HG02840 (cell line): ENCODE data around the gene DBP.
"Not testable (repeated sequence)": the region's sequence is repeated elsewhere in the genome, so short reads cannot be mapped to it uniquely, and the experiment has no call there.

ENCODE experiments used
- ATAC-seq: cut with Tn5 transposase; IDR thresholded peaks from one replicate; pipeline ENCODE4 v1.9.1; 2021; ENCODE audit warnings: mild to moderate bottlenecking, moderate library complexity, moderate number of reproducible peaks; ENCODE audit not compliant: unreplicated experiment, low FRiP score

Gene DBP

GRCh38 chr19:48668761-48669160 lies 31.6 kb upstream of the DBP start:
- ATAC-seq: no peak

- ATAC-seq: no peak
Measured at GRCh38 chr19:48668332-48668731, 31.2 kb upstream of the DBP start.

- no peak for ATAC-seq
Measured at GRCh38 chr19:48665786-48666185, 28.6 kb upstream of the DBP start.

GRCh38 chr19:48664476-48664875 lies 27.3 kb upstream of the DBP start:
- no peak for ATAC-seq

GRCh38 chr19:48663667-48664066 lies 26.5 kb upstream of the DBP start:
- no peak for ATAC-seq

- ATAC-seq: no peak
Measured at GRCh38 chr19:48661711-48662090, 24.5 kb upstream of the DBP start.

GRCh38 chr19:48660852-48661710 lies 23.9 kb upstream of the DBP start:
- ATAC-seq: peak; percentile 84

GRCh38 chr19:48659768-48660167 lies 22.6 kb upstream of the DBP start:
- ATAC-seq: no peak

- ATAC-seq: no peak
Measured at GRCh38 chr19:48658483-48658882, 21.3 kb upstream of the DBP start.

- ATAC-seq: not testable (repeated sequence)
Measured at GRCh38 chr19:48657828-48658227, 20.6 kb upstream of the DBP start.

- ATAC-seq: no peak
Measured at GRCh38 chr19:48656840-48657474, 19.8 kb upstream of the DBP start.

GRCh38 chr19:48654299-48655059 lies 17.3 kb upstream of the DBP start:
- ATAC-seq: no peak

- ATAC-seq: no peak
Measured at GRCh38 chr19:48651683-48652048, 14.5 kb upstream of the DBP start.

GRCh38 chr19:48650974-48651682 lies 13.9 kb upstream of the DBP start:
- ATAC-seq: no peak

- no peak for ATAC-seq
Measured at GRCh38 chr19:48648134-48648533, 11.0 kb upstream of the DBP start.

GRCh38 chr19:48646722-48647216 lies 9.6 kb upstream of the DBP start:
- no peak for ATAC-seq

- ATAC-seq: no peak
Measured at GRCh38 chr19:48646001-48646721, 9.0 kb upstream of the DBP start, which contains the start of gene CA11. CA11 (minus strand) TSS chr19:48646187; CDS start chr19:48645632, 555 bp downstream.

GRCh38 chr19:48645620-48646000 lies 8.4 kb upstream of the DBP start:
- no peak for ATAC-seq

GRCh38 chr19:48644839-48645619 lies 7.8 kb upstream of the DBP start:
- ATAC-seq: no peak
